Hindlimb muscle (tissue), 1 donor: Measurements from ENCODE around the gene ERG. TPM values are rescaled to one million over a fixed set of nuclear protein-coding genes. Genes with fewer than 3 reads are reported as not detected.

Experiments
- DNase-seq: peaks from one replicate; pipeline ENCODE4 v3.0.0-alpha.2; 2013
- polyA plus RNA-seq: library from polyadenylated mRNA; unstranded; fragments of 120-200 nt; gene quantifications from one replicate; pipeline ENCODE4 v1.2.1, GENCODE V29; 2013; ENCODE audit not compliant: insufficient read length

ERG gene
- polyA plus RNA-seq, 1 donor, result 18.2 TPM

DNA sequence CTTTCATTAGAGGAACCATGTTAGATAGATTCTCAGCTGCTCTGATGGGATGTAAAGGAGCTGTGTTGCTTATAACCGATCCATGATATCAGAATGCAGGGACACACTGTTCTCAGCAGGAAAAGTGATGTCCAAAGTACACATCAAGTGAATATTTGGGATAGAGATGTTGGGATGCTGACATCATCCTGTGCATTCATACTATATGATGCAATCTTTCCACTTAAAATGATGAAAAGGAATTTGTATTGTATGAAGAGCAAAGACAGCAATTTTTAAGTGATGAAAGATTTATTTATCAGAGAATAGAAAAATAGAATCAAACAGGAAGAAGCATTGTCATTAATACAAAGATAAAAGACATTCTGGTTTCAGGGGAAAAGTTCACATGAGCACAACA, 110.1 kb downstream of the ERG start:
- no peak for DNase-seq

DNA sequence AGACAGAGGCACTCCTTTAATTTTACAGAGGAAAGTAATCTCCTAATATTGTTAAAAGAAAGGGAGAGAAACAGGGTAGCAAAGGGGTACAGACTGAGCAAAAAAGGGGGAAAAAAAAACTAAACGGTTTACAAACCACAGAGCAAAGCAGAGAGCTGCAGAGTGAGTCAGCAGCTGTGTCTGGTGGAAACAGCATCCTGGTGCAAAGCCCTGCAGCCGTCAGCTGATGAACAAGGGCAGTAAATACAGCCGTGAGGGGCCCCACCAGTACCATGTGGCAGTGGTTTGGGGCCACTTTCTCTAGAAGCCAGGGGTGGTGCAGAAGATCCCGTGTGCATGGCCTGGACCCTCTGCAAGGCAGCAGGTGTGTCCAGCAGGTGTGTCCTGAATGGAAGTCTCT, 111.3 kb downstream of the ERG start:
- no peak for DNase-seq

DNA sequence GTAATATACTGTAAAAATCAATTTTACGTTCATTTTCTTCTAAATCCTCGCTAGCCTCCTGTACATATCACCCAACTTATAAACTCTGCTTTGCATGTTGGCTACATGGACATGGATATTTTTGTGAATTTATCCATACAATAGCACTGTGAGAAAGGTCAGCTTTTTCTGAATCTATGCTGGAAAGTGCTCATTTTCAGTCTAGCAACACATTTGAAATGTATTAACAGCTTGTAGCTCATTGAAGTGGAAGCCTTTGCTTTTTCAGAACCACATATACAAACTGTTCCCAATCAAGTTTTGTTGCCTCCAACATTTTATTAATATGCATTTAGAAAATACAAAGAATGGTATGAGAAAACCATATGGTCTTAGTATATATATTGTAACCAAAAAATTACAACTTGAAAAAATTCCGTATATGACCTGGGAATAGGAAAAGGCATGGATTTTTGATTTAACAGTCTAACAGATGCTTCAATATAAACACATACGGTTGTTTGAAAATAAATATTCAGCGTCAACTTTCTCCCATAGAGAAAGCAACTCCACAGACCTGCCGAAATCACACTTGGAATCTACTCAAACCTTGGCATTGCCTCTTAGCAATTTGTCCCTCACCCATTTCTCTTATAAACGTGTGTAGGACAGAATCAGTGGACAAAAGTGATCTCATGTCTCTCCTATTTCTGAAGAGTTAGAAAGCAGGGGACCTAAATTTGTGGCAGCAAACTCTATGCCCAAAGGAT, 112.7 kb downstream of the ERG start:
- no peak for DNase-seq

DNA sequence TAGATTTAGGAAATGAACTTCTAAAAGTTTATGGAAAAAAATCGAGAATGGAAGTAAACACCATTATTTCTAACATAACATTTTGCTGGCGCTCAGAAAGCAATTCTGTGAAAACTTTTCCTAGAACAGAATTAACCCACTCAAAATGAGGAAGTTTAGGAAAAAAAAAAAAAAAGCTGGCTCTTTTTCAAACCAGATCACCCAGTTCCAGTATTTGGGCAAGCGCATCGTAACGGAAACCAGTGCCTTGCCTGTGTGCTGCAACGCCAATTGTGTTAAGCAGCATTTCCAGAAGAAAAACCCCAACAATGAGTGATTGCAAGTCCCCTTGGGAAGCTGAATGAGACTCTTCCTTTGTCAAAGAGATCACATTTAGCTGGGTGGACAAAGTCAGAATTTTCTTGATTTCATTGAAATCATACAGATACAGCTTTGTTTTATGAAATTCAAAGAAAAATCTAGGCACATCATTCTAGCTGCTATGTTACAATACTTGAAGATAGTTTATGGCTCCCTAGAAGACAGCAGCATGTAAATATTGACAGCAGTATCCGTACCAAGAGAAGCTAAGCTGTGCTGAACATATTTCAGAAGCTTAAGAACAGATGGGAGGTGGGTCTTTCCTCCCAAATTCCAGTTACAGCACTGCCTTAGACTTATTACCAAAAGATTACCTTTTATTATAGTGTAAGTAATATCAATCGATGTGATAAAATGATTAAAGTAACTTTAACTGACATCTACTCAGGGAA, 113.4 kb downstream of the ERG start:
- DNase-seq, result no peak

DNA sequence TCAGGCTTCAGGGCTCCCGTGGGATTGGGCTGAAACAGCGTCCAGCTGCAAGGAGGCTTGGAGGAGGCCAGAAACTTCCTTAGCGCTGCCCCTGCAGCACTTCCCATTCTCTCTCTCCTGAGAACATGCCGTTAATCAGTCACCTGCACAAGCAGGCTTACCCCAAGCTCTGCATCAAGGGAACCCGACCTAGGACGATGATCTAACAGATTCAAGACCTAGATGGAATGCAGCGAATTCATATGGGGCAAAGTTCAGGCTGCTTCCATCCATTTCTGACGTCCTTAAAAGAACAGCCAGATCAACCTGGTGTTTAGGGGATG, 114.1 kb downstream of the ERG start:
- no peak for DNase-seq

DNA sequence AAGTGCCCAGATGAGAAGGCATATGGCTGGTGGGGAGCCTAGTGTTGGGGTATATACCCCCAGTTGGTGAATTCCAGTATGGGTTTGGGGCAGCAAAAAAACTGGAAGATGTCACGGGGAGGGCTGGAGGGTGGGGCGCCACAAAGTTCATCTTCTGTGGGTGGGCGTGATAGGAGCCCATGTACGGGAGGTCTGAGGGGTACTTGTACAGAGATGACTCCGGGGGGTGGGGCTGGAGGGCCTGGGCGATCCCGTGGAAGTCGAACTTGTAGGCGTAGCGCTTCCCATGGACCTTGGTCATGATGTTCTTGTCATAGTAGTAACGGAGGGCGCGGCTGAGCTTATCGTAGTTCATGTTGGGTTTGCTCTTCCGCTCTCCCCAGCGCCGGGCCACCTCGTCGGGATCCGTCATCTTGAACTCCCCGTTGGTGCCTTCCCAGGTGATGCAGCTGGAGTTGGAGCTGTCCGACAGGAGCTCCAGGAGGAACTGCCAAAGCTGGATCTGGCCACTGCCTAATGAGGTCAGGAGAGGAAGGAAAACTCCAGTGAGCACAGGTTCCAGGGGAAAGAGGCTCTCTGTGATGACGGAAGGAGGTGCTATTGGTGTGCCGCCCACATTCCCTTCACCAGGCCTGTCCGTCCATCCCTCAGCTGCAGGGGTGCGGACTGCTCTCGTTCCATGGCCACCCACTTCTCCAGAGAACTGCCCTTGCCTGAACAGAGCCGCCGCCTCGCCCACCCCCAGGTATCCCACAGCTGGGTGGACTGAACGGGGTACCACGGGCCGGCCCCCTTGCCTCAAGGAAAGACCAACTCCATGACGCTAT, 114.7 kb downstream of the ERG start:
- DNase-seq, result no peak

DNA sequence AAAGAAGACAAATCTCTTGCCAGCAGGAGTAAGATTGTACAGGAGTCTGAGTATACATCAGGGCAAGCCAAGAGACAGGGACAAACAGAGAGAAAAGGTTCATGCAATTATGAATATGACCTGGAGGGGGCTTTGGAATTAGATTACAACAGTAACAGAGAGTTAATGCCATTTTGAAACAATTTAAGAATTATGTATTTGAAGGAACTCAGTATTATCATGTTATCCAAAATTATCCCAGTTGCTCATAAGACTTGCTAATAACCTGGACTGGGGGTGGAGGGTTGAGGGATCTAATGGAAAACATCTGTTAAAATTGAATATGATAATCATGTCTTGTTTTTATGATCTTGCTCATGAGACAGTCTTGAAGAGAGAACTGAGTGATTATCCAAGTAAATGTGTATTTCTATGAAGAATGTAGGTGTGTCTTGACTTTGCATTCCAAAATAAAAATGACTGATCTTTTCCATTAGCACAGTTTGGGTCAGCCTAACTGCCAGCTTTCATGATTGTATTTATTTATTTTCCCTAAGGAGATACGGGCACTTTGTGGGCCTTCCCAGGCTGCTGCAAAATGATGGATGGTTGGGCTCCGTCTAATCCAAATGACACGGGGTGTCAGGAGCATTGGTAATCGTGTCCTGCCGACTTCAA, 117.7 kb downstream of the ERG start:
- peak; percentile 30 for DNase-seq

DNA sequence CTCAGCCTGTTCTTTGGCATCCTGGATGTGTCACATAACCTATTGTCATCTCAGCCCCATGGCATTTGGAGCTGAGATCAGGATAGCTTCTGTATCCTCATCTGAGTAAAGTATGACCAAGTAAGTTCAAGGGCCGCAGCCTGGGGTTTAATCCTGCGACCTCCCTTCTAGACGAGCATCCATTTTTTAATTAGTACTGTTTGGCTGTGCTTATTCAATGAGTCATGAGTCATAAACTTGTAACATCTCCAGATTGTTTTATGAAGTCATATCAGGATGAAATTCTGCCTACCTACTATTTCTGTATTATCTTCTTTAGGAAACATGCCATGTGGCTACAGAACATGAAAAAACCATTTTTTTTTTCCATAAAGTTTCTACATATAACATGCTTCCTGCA, 119.1 kb downstream of the ERG start:
- no peak for DNase-seq

DNA sequence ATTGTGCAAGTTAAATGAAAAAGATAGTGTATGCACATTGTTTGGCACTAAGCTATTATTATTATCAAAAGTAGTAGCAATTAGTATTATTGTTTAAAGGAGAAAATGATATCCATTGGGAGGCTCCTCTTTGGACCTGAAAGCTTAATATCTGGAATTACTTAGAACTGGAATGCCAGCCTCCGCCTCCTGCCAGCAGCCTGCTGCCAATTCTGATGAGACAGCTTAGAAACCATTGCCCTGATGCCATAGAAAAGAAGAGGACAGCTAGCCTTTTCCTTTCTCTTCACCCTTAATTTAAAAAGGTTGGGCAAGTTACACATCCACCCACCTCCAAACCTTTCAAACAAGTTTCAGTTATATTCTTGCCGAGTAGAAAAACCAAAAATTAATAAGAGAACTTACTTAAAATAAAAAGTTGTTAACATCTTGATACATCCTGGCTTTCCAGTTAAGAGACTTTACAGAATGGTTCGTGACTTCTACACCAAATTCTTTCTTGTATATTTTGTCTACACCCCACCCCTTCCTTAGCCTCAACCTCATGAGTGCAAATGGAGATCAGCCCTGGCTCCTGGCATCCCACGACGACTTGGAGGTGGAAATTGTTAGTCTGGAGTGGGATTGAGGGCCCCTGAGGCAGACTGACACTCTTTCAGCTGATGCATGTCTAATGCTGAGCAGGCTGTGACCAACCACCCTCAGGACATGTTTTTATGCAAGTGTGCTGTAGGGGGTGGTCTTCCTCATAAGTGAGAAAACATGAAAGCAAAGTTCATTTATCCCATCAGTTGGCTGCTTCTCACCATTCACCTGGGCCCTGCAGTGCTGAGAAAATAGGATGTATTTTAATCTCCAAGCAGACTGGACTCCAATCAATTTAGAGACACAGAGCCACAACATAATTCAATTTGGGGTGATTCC, 120.8 kb downstream of the ERG start:
- no peak for DNase-seq

DNA sequence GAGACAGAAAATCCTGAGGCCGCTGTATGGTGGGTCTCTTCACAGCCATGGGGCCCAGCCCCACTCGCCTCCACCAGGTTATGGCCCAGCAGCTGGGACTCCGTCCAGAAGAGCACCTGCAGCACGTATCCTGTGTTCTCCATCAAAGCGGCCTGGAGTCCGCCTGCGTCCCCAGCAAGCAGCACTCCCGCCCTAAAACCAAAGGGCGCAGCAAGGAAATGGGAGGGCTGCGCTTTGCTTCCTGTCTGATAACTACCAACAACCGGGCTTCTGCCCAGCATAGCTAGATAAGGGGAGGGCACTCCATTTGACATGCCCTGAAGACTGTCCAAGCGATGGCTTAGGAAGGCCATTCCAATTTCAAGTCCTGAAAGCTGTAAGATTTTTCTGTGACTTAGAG, 121.6 kb downstream of the ERG start:
- no peak for DNase-seq

DNA sequence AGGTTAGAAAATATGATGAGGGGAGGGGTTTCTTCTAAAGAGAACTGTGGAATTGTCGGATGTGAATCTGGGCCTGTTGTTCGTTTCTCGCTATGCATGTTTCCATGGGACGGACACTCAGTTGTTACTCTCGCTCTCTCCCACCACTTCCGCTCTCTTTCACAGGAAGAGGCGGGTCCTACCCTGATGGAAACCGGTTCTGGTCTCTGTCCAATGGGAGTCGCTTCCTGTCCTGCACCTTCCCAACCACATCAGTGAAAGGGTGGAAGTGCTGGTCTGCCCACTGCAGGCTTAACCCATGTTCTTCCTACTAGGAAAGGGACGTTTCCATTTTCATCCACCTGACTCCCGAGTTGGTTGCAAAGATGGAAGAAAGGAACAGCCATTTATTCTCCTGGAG, 122.0 kb downstream of the ERG start:
- no peak for DNase-seq

DNA sequence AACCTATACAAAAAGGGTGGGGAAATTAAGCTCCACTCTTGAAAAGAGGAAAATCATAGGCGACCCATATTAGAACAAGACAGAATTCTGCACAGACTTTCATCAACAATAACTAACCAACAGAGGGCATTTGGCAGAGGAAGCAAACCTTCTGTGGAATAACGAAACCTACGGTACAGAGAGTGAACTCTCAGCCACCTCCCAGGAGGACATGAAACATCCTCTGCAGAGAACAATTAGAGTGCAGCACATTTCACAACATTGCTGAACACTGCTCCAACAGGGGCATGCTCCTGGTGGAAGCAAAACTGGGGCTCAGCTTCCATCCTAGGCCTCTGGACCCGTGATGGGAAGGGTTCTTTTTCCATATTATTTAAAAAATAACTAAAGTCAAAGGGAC, 130.6 kb downstream of the ERG start:
- no peak for DNase-seq

DNA sequence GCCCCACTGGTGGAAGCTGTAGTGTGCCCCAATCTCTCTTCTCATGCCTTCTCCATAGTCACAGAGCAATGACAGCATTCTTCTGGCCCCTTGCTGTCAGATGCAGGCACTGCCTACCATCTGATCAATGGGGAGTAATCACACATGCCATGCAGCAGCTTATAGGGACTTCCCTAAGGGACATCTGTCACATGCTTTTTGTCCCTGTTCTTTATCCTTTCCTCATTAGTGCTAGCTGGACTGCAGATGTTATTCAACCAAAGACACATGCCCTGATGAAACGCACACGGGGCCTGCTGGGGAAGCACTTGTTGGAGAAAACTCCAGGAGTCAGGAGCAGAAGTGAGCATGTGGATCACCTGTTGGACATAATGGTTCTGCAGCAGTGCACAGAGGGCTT, 132.8 kb downstream of the ERG start:
- no peak for DNase-seq

DNA sequence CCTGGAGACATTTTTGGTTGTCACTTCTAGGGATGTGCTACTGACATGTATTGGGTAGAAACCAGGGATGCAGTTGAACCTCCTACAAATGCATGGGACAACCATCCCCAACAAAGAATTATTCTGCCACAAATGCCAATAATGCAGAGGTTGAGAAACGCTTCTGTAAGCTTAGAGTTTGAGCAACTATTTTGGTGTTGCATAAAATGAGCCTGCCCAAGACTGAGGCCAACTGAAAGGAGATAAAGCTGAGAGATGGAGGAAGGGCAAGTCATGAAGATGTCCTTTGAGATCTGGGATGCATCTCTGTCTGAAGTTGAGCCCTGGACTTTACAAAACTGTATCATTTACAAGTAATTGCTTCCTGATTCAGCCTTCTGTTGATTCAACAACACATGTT, 134.6 kb downstream of the ERG start:
- DNase-seq, result no peak

DNA sequence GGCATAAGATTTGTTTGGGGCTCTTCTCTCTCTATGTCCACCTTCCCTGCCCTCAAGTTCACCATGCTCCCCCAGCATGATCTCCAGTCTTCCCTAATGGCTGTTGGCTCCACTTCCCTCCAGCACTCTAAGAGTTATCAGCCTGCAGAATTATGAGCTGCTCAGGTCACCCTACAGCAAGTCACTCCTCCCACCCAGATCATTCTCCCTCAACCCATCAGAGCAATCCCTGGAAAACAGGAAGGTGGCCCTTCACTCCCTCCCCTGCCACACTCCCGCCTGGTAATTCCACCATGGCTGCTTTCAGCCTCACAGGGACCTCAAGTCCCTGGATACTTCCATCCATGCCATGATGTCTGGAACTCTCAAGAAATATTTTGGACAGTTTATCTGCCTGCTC, 137.0 kb downstream of the ERG start:
- DNase-seq, result no peak

DNA sequence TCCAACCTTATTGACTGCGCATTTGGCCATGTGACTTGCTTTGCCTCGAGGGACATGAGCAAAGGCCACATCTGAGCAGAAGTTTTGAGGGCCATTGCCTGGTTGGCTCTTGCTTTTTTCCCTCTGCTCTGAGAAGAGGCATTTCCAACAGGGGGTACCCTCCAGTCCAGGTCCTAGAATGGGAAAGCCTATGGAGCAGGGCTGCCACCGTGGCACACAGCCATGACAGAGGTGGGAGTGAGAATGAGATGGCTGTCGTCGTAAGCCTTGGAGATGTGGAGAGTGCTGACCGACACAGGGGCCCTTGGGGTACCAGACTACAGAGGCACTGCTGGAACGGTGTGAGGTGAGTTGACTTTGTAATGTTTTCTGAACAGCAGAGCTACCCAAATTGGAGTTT, 138.4 kb downstream of the ERG start:
- DNase-seq, result no peak

DNA sequence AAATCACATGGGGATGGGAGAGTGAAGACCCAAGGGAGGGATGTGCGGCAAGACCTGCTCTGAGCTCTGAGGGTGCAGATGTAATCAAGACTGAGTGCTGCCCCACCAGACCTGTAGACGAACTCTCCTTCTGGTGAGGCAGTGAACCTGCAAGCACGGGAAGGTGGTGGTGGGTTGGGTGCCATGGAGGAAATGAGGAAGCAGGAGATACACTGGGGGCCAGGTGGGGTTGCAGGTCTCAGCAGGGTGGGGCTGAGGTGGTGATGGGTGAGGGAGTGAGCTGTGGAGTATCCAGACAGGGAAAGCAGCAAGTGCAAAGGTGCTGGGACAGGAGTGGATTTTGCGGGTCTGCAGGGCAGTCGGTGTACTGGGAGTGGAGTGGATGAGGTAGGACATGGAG, 139.2 kb downstream of the ERG start:
- DNase-seq, result no peak

DNA sequence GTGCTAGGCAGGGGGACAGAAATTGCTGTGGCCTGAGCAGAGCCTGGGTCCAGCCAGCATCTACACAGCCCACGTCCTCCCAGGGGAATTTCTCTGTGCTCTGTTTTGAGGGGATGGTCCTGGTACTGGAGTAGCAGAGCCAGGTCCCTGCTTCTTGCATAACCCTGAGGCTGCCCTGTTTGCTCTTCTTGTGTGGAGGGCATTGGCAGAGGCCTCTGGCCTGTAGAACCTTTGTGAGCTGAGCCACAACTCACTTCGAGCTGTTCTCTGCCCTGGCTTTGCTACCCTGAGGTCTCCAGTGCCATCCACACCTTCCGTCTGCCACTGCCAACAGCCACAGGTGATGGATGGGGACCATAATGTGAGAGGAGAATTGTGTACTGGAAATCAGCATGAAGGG, 139.6 kb downstream of the ERG start:
- DNase-seq, result no peak

DNA sequence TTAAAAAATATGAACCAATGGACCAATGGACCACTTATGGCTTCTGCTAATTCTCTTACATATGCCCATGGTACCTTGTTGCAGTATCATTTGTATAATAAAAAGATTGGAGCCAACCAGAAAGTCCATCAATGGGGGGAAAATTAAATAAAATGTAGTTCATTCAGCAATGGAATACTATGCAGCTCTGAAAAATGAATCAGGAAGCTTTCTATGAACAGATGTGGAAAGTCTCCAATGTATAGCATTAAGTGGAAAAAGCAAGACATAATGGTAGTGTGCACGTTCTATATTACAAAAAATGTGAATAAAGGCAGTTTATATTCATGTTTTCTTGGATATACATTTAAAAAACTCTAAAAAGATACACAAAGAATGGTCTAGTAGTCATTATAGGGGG, 140.2 kb downstream of the ERG start:
- DNase-seq, result no peak

DNA sequence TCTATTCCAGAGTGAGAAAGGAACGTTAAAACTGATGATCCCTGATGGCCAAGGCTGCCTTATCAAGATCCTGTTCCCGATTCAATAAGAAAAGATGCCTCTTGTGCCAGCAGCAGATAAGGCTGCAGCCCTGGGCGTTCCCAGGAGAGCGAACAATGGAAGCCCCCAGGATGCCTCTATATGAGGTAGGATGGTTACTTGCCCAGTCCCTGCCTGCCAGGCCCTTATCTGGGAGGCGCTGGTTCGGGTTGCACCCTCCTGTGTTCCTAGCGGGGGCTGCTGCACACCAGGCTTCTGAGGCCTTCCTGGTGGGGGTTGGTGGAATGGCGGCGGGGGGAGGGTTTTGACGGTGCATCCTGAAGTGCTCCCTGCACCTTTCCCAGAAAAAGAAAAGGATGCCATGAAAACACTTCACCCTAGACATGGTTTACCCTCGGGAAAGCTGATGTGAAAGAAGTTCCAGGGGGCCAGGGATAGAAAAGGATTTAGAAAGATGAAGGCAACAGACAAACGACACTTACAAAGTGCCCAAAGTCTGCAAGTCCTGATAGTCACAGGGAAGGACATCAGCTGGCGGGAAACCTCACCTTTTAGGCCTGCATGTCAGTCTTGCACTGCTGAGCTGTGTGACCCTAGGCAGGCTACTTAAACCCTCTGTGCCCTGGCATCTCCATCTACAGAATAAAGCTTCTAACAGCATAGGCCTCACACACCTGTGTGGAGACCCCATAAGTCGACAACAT, 141.2 kb downstream of the ERG start:
- no peak for DNase-seq
